ENCODE measurements around the gene FKTN.

FKTN gene

GRCh38 chr9:105636331-105636730, 78.4 kb downstream of the FKTN start:
- no peak for DNase-seq

GRCh38 chr9:105637787-105638395, 80.0 kb downstream of the FKTN start:
- DNase-seq: no peak

DNA sequence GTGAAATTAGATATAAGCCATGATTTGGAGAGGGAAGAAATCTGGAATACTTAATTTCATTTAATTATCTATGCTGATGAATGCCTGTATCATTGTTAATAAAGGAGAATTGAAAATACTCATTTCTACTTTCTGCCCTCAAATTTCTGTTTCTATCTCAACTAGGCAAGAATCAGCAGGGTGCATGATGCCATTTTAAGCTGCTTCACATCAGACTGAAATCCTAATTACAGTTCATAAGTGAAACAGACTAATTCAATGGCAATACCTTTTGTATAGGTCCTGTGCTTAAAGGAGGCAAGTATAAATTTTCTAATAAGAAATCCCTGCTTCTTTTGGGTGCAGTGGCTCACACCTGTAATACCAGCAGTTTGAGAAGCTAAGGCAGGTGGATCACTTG, 82.0 kb downstream of the FKTN start:
- no peak for DNase-seq

DNA sequence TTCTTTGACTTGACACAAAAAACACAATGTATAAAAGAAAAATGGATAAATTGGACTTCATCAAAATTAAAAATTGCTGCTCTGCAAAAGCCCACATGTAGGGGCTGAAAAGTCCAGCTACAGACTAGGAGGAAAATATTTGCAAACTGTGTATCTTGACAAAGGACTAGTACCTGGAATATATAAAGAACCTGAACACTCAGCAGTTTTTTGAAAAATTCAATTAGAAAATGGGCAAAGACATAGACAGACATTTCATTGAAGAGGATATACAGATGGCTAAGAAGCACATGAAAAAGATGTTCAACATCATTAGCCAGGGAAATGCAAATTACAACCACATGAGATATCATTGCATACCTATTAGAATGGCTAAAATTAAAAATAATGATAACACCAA, 85.9 kb downstream of the FKTN start:
- no peak for DNase-seq

GRCh38 chr9:105646879-105647594, 89.1 kb downstream of the FKTN start:
- no peak for DNase-seq

GRCh38 chr9:105647595-105648349, 89.8 kb downstream of the FKTN start:
- DNase-seq: no peak

GRCh38 chr9:105651806-105652205, 93.9 kb downstream of the FKTN start:
- no peak for DNase-seq

DNA sequence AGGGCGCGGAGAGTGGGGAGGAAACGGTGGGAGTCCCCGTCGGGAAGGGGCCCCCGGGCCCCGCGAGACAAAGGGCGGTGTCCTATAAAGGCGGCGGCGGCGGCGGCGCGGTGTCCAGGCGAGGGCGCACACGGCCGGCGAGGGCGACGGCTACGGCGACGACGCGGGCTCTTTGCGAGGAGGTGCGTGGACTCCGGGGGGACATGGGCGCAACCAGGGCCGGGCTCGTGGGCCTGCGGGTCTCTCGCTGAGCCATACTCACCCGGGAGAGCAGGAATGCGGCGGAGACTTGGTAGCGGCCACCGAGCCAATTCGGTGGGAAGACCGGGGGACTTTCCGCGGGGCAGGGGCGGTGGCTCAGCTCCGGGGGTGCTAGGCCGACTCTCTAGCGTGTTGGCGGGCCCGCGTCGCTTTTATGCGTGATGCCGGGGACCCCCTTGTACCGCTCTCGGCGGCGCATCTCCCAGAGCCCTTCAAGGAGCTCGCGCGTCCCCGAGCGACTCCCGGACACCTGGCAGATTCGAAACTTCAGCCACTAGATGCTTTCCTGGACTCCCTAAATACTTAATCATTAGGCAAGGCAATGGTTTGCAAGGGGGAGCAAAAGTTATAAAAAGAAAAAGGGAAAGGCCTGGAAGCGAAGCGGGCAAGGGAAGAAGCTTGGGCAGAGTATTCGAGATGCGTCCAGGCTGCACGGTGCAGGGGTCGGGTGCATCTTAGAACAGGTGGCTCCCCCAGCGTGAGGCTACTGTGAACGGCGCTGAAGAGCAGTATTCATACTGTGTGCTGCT, 98.4 kb downstream of the FKTN start:
- DNase-seq: peak; percentile 29

GRCh38 chr9:105658351-105658750, 100.4 kb downstream of the FKTN start:
- DNase-seq: no peak

DNA sequence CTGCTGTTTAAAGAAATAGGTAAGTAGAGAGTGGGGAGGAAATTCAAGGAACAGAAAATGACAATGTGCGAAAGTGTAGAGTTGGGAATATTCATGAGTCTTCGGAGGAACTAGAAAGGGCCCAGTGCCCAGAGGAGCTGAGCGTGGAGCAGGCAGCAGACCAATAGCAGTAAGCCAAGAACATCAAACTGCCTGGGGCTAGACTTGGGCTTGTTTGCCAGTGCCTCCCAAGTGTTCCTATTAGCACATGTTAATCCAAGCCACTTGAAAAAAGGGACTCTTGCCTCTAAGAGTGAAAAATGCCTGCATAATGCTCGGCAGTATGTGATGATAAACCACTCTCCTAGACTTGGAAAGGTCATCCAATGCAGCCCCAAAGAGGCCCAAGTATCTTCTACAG, 103.1 kb downstream of the FKTN start:
- DNase-seq: no peak

GRCh38 chr9:105662184-105663104, 104.5 kb downstream of the FKTN start, which contains the start of gene TAL2:
Gene TAL2 (plus strand): TSS chr9:105662457. CDS start chr9:105662497, 40 bp downstream.
- DNase-seq: no peak

GRCh38 chr9:105663914-105664313, 106.0 kb downstream of the FKTN start:
- DNase-seq: no peak

DNA sequence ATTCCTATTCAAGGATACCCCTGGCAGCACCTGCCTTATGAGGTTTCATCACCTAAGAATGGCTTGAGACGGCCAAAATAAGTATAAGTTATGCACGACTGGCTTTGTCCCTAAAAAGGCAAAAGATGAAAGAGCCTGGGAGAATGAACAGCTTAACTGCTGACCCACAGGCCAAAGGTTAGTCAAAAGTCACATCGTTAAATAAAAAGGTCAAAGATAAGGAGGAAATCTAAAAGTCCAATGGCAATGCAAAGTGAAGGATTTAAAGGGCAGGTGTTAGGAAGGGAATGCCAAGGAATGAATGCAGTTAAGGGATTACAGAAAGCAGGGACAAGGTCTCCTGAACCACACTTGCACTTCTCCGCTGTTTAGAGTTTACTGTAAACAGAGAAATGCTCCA, 109.9 kb downstream of the FKTN start:
- no peak for DNase-seq

- DNase-seq: no peak
Observed at GRCh38 chr9:105670315-105670714, 112.4 kb downstream of the FKTN start.

- no peak for DNase-seq
Observed at GRCh38 chr9:105670775-105671174, 112.8 kb downstream of the FKTN start.

DNA sequence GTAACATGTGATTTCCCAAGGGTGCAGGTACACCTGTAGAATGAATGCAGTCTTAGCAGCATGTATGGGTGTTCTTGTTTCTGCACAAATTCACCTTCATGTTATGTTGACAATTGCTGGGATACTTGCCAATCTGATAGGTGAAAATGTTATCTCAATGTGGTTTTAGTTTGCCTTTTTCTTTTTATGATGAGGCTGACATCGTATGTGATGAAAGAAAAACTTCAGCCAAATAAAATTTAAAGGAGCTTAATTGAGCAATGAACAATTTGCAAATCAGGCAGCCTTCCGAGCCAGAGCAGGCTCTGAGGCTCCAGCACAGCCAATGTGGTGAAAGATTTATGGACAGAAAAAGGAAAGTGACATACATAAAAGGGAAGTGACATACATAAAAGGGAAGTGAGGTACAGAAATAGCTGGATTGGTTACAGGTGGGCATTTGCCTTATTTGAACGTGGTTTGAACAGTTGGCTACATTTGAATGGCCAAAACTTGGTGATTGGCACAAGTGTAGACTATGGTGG, 114.8 kb downstream of the FKTN start:
- DNase-seq: no peak

GRCh38 chr9:105673850-105674387, 116.0 kb downstream of the FKTN start:
- no peak for DNase-seq

GRCh38 chr9:105676351-105676923, 118.5 kb downstream of the FKTN start:
- DNase-seq: no peak

DNA sequence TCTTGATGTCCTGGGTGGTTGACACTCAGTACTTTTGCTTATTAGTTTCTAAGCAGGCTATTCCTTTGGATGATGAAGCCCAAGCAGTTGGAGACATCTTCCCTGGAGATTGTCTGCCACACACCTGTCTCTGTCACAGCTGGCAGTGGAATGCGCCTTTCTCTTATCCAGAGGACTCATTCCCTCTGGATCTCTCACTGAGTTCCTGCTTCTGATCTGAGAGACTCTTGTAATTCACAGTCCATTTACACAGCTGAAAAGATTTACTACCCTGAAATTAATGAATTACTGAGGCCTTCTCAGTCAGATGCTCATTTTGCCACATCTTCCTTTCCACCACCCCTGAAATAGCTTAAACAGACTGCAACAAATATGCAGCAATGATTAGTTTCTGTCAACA, 120.2 kb downstream of the FKTN start:
- DNase-seq: no peak

DNA sequence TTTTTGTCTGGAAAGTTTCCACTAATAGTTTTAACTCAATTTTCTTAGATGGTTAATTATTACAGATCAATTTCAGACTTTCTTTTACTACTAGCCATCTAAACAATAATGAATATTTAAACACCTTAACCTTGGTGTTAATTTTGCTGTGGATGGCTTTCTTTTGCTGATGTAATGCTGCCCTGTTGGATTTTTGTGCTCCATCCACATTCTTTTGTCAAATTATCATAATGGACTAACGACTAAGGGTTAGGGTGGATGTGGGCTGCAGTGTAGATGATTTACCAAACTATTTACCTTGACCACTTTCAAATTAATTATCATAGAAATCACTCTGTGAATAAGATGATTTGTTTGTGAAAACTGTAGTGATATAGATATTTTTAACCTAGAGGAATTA, 120.8 kb downstream of the FKTN start:
- DNase-seq: no peak
